ENCODE data around the gene C11orf97.

DNA sequence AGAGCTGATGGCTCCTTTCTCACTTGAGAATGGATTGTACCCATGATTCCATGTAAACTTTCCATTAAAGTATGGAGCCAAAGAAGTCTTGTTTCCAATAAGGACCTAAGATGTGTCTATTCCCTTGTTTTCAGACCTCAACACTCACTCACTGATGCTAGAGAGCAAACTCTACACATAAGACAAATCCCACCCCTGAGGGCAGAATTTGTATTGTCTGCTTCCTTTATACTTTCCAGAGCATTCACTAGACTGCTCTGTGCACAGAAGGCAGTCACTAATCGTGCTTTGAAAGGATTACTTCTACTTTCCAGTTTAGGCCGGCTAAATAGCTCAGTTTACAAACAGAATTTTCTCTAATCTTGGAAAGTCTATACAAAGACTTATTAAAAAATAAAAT, 12.1 kb upstream of the C11orf97 start:
- TF ChIP-seq, protein P1, sequence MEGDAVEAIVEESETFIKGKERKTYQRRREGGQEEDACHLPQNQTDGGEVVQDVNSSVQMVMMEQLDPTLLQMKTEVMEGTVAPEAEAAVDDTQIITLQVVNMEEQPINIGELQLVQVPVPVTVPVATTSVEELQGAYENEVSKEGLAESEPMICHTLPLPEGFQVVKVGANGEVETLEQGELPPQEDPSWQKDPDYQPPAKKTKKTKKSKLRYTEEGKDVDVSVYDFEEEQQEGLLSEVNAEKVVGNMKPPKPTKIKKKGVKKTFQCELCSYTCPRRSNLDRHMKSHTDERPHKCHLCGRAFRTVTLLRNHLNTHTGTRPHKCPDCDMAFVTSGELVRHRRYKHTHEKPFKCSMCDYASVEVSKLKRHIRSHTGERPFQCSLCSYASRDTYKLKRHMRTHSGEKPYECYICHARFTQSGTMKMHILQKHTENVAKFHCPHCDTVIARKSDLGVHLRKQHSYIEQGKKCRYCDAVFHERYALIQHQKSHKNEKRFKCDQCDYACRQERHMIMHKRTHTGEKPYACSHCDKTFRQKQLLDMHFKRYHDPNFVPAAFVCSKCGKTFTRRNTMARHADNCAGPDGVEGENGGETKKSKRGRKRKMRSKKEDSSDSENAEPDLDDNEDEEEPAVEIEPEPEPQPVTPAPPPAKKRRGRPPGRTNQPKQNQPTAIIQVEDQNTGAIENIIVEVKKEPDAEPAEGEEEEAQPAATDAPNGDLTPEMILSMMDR (IDR thresholded peaks at IDR 0.05) = no peak
- TF ChIP-seq ZFX (IDR thresholded peaks at IDR 0.05; ENCODE audit: borderline replicate concordance) = no peak

Data from 22Rv1 (cell line).